OCI-LY1 (cell line): Measurements from ENCODE around the gene IRS1.

Source experiments
- H2AFZ ChIP-seq: fragments of 200-600 bp; sonication (generic), shearing (Covaris generic); 2 replicates; pipeline ENCODE4 v1.6.0; 2014; ENCODE audit warnings: antibody characterized with exemption, mild to moderate bottlenecking, low read length
- H3F3A ChIP-seq: fragments of 200-600 bp; sonication (generic), shearing (Covaris generic); 2 replicates; pipeline ENCODE4 v1.6.0; 2014; ENCODE audit warnings: mild to moderate bottlenecking, antibody characterized with exemption, low read length, moderate library complexity; ENCODE audit not compliant: insufficient read depth
- H3K27ac ChIP-seq: fragments of 200-600 bp; sonication (generic); 2 replicates; pipeline ENCODE4 v1.5.1; 2014; ENCODE audit warnings: low read length, mixed run types, mild to moderate bottlenecking, low read depth; ENCODE audit not compliant: poor library complexity, severe bottlenecking
- H3K27me3 ChIP-seq: fragments of 200-600 bp; sonication (generic); 2 replicates; pipeline ENCODE4 v1.6.0; 2014; ENCODE audit warnings: antibody characterized with exemption, mild to moderate bottlenecking, low read length, moderate library complexity; ENCODE audit not compliant: insufficient read depth
- H3K36me3 ChIP-seq: fragments of 200-600 bp; sonication (generic); 2 replicates; pipeline ENCODE4 v1.6.1; 2014; ENCODE audit warnings: mild to moderate bottlenecking, antibody characterized with exemption, low read length, moderate library complexity, mixed read lengths; ENCODE audit not compliant: insufficient read depth
- H3K4me1 ChIP-seq: fragments of 200-600 bp; sonication (generic); 2 replicates; pipeline ENCODE4 v1.5.1; 2014; ENCODE audit warnings: mild to moderate bottlenecking, low read length, moderate library complexity; ENCODE audit not compliant: insufficient read depth, severe bottlenecking
- H3K4me2 ChIP-seq: fragments of 200-600 bp; sonication (generic), shearing (Covaris generic); 2 replicates; pipeline ENCODE4 v1.6.1; 2014; ENCODE audit warnings: low read length
- H3K4me3 ChIP-seq: fragments of 200-600 bp; sonication (generic); 2 replicates; pipeline ENCODE4 v1.5.1; 2014; ENCODE audit warnings: low read length, low read depth, mild to moderate bottlenecking, mixed read lengths; ENCODE audit not compliant: poor library complexity, severe bottlenecking
- H3K79me2 ChIP-seq: fragments of 200-600 bp; shearing (Covaris generic); 2 replicates; pipeline ENCODE4 v1.6.1; 2016; ENCODE audit warnings: mixed run types, low read length, mixed read lengths; ENCODE audit not compliant: insufficient read depth
- H3K9ac ChIP-seq: fragments of 200-600 bp; sonication (generic), shearing (Covaris generic); 2 replicates; pipeline ENCODE4 v1.6.1; 2014; ENCODE audit warnings: mild to moderate bottlenecking, low read length, mixed read lengths
- H3K9me2 ChIP-seq: fragments of 200-600 bp; sonication (generic), shearing (Covaris generic); 2 replicates; pipeline ENCODE4 v1.6.1; 2014; ENCODE audit warnings: low read depth, mild to moderate bottlenecking, low read length, mixed read lengths
- H3K9me3 ChIP-seq: fragments of 200-600 bp; shearing (Covaris generic); 2 replicates; pipeline ENCODE4 v1.6.1; 2014; ENCODE audit warnings: low read length, mixed read lengths
- H4K20me1 ChIP-seq: fragments of 200-600 bp; sonication (generic), shearing (Covaris generic); 2 replicates; pipeline ENCODE4 v1.6.0; 2016; ENCODE audit warnings: mild to moderate bottlenecking, low read length; ENCODE audit not compliant: insufficient read depth
- EZH2 ChIP-seq: fragments of 200-600 bp; sonication (generic), shearing (Covaris generic); IDR thresholded peaks from 2 replicates; pipeline ENCODE4 v1.8.0; 2017; ENCODE audit warnings: borderline replicate concordance, mixed run types, mild to moderate bottlenecking, antibody characterized with exemption, low read length, moderate library complexity, mixed read lengths
- TF ChIP-seq, protein P1 (sequence below): fragments of 200-600 bp; sonication (generic), shearing (Covaris generic); IDR thresholded peaks from 2 replicates; pipeline ENCODE4 v1.5.1; 2017; ENCODE audit warnings: mild to moderate bottlenecking, antibody characterized with exemption, low read length, moderate library complexity, mixed read lengths

The IRS1 gene

DNA sequence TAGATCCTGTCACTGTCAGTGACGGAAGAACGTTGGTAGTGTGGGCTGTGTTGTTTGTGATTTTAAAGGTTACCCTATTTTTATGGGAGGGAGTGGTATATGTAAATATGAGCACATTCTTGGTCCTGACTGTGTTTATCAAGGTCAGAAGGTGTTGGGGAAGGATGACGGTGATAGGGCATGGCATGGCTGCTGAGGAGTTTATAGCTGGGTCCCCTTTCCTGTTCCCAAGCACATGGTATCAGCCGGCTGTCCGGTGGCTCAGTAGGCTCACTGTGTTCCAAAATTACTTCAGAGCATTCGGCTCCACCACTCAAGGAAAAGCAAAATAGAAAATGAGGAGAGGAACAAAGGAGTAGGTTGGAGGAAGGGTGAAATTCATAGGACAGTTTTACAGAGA lies 28.6 kb downstream of the IRS1 start:
- H2AFZ ChIP-seq: no peak overlapping the region
- no peak overlapping the region for H3K9ac ChIP-seq
- no peaks in the 10 kb centered on the region for H3K9me2 ChIP-seq
- no peaks in the 10 kb centered on the region for H3K27me3 ChIP-seq
- peaks cover 17% of the 10 kb centered on the region for H3K9me3 ChIP-seq
- no peak overlapping the region for H3K27ac ChIP-seq
- peaks cover 8% of the 10 kb centered on the region; the same call in 1 of the 2 replicates for H3F3A ChIP-seq
- H4K20me1 ChIP-seq: no peaks in the 10 kb centered on the region
- H3K4me1 ChIP-seq: peaks cover 46% of the 10 kb centered on the region
- H3K79me2 ChIP-seq: no peaks in the 10 kb centered on the region
- H3K4me2 ChIP-seq: no peak overlapping the region
- TF ChIP-seq, protein P1, sequence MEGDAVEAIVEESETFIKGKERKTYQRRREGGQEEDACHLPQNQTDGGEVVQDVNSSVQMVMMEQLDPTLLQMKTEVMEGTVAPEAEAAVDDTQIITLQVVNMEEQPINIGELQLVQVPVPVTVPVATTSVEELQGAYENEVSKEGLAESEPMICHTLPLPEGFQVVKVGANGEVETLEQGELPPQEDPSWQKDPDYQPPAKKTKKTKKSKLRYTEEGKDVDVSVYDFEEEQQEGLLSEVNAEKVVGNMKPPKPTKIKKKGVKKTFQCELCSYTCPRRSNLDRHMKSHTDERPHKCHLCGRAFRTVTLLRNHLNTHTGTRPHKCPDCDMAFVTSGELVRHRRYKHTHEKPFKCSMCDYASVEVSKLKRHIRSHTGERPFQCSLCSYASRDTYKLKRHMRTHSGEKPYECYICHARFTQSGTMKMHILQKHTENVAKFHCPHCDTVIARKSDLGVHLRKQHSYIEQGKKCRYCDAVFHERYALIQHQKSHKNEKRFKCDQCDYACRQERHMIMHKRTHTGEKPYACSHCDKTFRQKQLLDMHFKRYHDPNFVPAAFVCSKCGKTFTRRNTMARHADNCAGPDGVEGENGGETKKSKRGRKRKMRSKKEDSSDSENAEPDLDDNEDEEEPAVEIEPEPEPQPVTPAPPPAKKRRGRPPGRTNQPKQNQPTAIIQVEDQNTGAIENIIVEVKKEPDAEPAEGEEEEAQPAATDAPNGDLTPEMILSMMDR: no peak
- TF ChIP-seq EZH2: no peak
- H3K36me3 ChIP-seq: peaks cover 10% of the 10 kb centered on the region
- no peak overlapping the region for H3K4me3 ChIP-seq

DNA sequence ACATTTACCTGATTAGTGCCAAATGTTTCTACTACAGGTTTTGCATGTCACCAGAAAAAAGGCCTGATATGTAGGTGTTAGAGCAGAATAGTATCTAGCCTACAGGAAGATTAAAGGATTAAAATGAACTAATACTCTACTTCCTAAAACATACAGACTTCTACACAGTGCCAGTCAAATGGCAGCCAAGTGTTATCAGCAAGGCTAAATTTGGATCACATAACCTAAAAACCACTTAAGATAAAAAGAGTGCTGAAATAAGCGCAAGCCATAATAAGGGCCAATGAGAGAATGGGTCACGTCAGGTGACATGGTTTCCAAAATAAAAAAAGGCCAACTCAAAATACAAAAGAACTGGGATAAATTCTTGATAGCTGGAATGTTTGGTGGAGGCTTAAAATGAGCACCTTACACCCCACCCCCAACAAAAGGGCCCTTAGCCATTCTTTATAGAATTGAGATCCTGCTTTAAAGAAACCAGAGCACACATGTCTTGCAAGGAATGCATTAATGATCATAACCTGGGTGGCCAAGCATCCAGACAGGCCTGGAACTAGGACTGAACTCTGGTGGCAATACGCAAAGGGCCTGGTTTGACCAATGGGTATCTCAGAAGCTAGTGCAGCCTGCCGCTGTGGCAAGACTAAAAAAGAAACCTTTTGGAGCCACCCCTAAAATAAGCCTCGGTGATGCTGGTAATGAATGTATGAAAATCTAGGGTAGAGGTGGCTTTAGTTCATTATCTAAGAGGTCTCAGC lies 32.4 kb downstream of the IRS1 start:
- H3K79me2 ChIP-seq: no peaks in the 10 kb centered on the region
- no peak overlapping the region for H3K4me3 ChIP-seq
- no peak overlapping the region for H3K4me2 ChIP-seq

DNA sequence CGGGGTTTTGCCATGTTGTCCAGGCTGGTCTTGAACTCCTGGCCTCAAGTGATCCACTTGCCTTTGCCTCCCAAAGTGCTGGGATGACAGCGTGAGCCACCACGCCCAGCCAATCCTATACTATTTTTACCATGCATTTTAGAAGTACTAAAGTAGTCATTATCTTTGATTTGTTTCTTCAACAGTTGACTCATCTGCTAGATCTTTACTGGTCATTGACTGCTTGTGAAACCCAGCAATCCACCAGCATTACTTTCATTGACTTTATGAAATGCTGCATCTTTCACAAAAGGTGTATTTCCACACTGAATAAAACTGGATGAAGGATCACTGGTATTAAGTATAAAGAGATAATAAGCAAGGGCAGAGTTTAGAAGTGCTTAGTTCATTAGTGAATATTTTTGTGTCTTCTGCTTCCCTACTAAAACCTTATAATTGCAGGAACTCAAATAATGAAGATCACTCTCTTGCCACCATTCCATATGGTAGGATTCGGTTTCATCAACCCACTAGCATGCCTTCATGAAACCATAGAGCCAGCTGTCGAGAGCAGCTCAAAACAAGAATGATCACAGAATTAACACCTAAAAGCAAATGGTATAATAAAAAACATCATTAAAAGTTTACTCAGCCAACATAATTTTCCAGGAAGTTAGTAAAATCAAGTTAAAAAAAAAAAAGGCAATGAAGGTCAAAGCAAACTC lies 33.1 kb downstream of the IRS1 start:
- no peaks in the 10 kb centered on the region for H4K20me1 ChIP-seq
- no peak overlapping the region for H3K4me3 ChIP-seq
- H3K27ac ChIP-seq: no peak overlapping the region
- peaks cover 10% of the 10 kb centered on the region; the same call in 1 of the 2 replicates for H3K36me3 ChIP-seq
- peaks cover 19% of the 10 kb centered on the region for H3K4me1 ChIP-seq
- no peaks in the 10 kb centered on the region for H3K79me2 ChIP-seq
- TF ChIP-seq, protein P1: no peak
- TF ChIP-seq EZH2: no peak
- H3K27me3 ChIP-seq: no peaks in the 10 kb centered on the region
- H3K9me2 ChIP-seq: no peaks in the 10 kb centered on the region
- no peak overlapping the region for H3K9ac ChIP-seq
- H3F3A ChIP-seq: peaks cover 2% of the 10 kb centered on the region; the same call in 1 of the 2 replicates
- 0 out of 2 replicates have a peak, but pooled peaks cover 3% of the 10 kb centered on the region for H3K9me3 ChIP-seq
- H3K4me2 ChIP-seq: no peak overlapping the region
- no peak overlapping the region for H2AFZ ChIP-seq

More for the DNA sequence above, 32.4 kb downstream of the IRS1 start:
- peaks cover 10% of the 10 kb centered on the region; the same call in 1 of the 2 replicates for H3K36me3 ChIP-seq
- H3K27ac ChIP-seq: no peak overlapping the region
- no peak overlapping the region for H3K9ac ChIP-seq
- peaks cover 8% of the 10 kb centered on the region; the same call in 1 of the 2 replicates for H3F3A ChIP-seq
- H3K4me1 ChIP-seq: peaks cover 25% of the 10 kb centered on the region
- no peaks in the 10 kb centered on the region for H3K27me3 ChIP-seq
- no peak overlapping the region for H2AFZ ChIP-seq
- 0 out of 2 replicates have a peak, but pooled peaks cover 3% of the 10 kb centered on the region for H3K9me3 ChIP-seq
- H4K20me1 ChIP-seq: no peaks in the 10 kb centered on the region
- TF ChIP-seq, protein P1: no peak
- TF ChIP-seq EZH2: no peak
- H3K9me2 ChIP-seq: no peaks in the 10 kb centered on the region
